HG03108 (cell line): ENCODE measurements around the gene TRA2A.
"Not testable (repeated sequence)": the region's sequence is repeated elsewhere in the genome, so short reads cannot be mapped to it uniquely, and the experiment has no call there.

Experiments
- ATAC-seq: cut with Tn5 transposase; IDR thresholded peaks from one replicate; pipeline ENCODE4 v1.9.1; 2021; ENCODE audit warnings: moderate library complexity; ENCODE audit not compliant: unreplicated experiment

The TRA2A gene

GRCh38 chr7:23531794-23532489 is at the start of gene TRA2A:
TRA2A (minus strand) TSS chr7:23531981; CDS start chr7:23531824, 157 bp downstream.
- ATAC-seq: peak; percentile 91

GRCh38 chr7:23570592-23571200 is 38.9 kb upstream of the TRA2A start:
- ATAC-seq: peak; percentile 50

- ATAC-seq: no peak
Observed at GRCh38 chr7:23558303-23558702, 26.5 kb upstream of the TRA2A start.

- no peak for ATAC-seq
Observed at GRCh38 chr7:23547662-23548061, 15.9 kb upstream of the TRA2A start.

- ATAC-seq: peak; percentile 45
Observed at GRCh38 chr7:23546897-23547572, 15.3 kb upstream of the TRA2A start.

GRCh38 chr7:23545493-23545892 is 13.7 kb upstream of the TRA2A start:
- ATAC-seq: no peak

- peak; percentile 71 for ATAC-seq
Observed at GRCh38 chr7:23544913-23545354, 13.2 kb upstream of the TRA2A start.

- no peak for ATAC-seq
Observed at GRCh38 chr7:23542752-23543151, 11.0 kb upstream of the TRA2A start.

- ATAC-seq: no peak
Observed at GRCh38 chr7:23539494-23539907, 7.7 kb upstream of the TRA2A start.

GRCh38 chr7:23538301-23538700 is 6.5 kb upstream of the TRA2A start:
- no peak for ATAC-seq

GRCh38 chr7:23533238-23533604 is 1.4 kb upstream of the TRA2A start:
- no peak for ATAC-seq

GRCh38 chr7:23532490-23533237 is 883 bp upstream of the TRA2A start:
- ATAC-seq: no peak

- ATAC-seq: peak; percentile 16
Observed at GRCh38 chr7:23531050-23531793, 559 bp downstream of the TRA2A start.

GRCh38 chr7:23530405-23530804 is 1.4 kb downstream of the TRA2A start:
- peak; percentile 33 for ATAC-seq

- ATAC-seq: no peak
Observed at GRCh38 chr7:23529262-23529859, 2.4 kb downstream of the TRA2A start.

GRCh38 chr7:23525611-23526010 is 6.2 kb downstream of the TRA2A start:
- ATAC-seq: not testable (repeated sequence)

GRCh38 chr7:23524473-23524872 is 7.3 kb downstream of the TRA2A start:
- no peak for ATAC-seq

- no peak for ATAC-seq
Observed at GRCh38 chr7:23523486-23524075, 8.2 kb downstream of the TRA2A start.

- no peak for ATAC-seq
Observed at GRCh38 chr7:23520582-23520981, 11.2 kb downstream of the TRA2A start.

GRCh38 chr7:23514755-23515154 is 17.0 kb downstream of the TRA2A start:
- ATAC-seq: peak; percentile 49
